GM23248 (cell line): ENCODE measurements around the gene FRK. TPM values are rescaled to one million over a fixed set of nuclear protein-coding genes. Genes with fewer than 3 reads are reported as not detected.
"Not testable (repeated sequence)": the region's sequence is repeated elsewhere in the genome, so short reads cannot be mapped to it uniquely, and the experiment has no call there.

Source experiments
- DNase-seq: peaks from one replicate; pipeline ENCODE4 v3.0.0-alpha.2; 2015
- H2AFZ ChIP-seq: fragments of 200-600 bp; sonication (generic); 2 replicates; pipeline ENCODE4 v1.6.1; 2016; ENCODE audit warnings: antibody characterized with exemption
- H3F3A ChIP-seq: fragments of 200-600 bp; sonication (generic); 2 replicates; pipeline ENCODE4 v1.6.1; 2016; ENCODE audit warnings: mild to moderate bottlenecking, antibody characterized with exemption, mixed run types; ENCODE audit not compliant: insufficient read depth
- H3K27ac ChIP-seq: fragments of 200-600 bp; sonication (generic); 2 replicates; pipeline ENCODE4 v1.5.1; 2016; ENCODE audit warnings: mild to moderate bottlenecking
- H3K27me3 ChIP-seq: fragments of 200-600 bp; sonication (generic); replicated peaks from 2 replicates; pipeline ENCODE4 v1.6.1; 2016; ENCODE audit warnings: mild to moderate bottlenecking; ENCODE audit not compliant: insufficient read depth
- H3K36me3 ChIP-seq: fragments of 200-600 bp; sonication (generic); 2 replicates; pipeline ENCODE4 v1.6.1; 2016; ENCODE audit warnings: low read depth, mild to moderate bottlenecking
- H3K4me1 ChIP-seq: fragments of 200-600 bp; sonication (generic); 2 replicates; pipeline ENCODE4 v1.6.1; 2016; ENCODE audit warnings: mild to moderate bottlenecking; ENCODE audit not compliant: insufficient read depth
- H3K4me2 ChIP-seq: fragments of 200-600 bp; sonication (generic); one replicate; pipeline ENCODE4 v1.6.1; 2016; ENCODE audit warnings: mild to moderate bottlenecking; ENCODE audit not compliant: unreplicated experiment
- H3K4me3 ChIP-seq: fragments of 200-600 bp; sonication (generic); 2 replicates; pipeline ENCODE4 v1.5.1; 2016; ENCODE audit warnings: mild to moderate bottlenecking
- H3K79me2 ChIP-seq: fragments of 200-600 bp; sonication (generic); 2 replicates; pipeline ENCODE4 v1.6.1; 2016; ENCODE audit warnings: mild to moderate bottlenecking; ENCODE audit not compliant: insufficient read depth
- H3K9ac ChIP-seq: fragments of 200-600 bp; sonication (generic); 2 replicates; pipeline ENCODE4 v1.6.1; 2016; ENCODE audit warnings: mild to moderate bottlenecking
- H3K9me2 ChIP-seq: fragments of 200-600 bp; sonication (generic); 2 replicates; pipeline ENCODE4 v1.6.1; 2016; ENCODE audit warnings: mixed run types, mild to moderate bottlenecking, moderate library complexity; ENCODE audit not compliant: insufficient read depth
- H3K9me3 ChIP-seq: fragments of 200-600 bp; sonication (generic); one replicate; pipeline ENCODE4 v1.6.1; 2017; ENCODE audit warnings: low read depth
- H4K20me1 ChIP-seq: fragments of 200-600 bp; sonication (generic); 2 replicates; pipeline ENCODE4 v1.6.0; 2016; ENCODE audit not compliant: insufficient read depth
- EZH2 ChIP-seq: fragments of 200-600 bp; sonication (generic); IDR thresholded peaks from 2 replicates; pipeline ENCODE4 v1.6.1; 2018; ENCODE audit warnings: antibody characterized with exemption, mild to moderate bottlenecking; ENCODE audit not compliant: insufficient read depth, poor library complexity, severe bottlenecking
- EZH2phosphoT487 ChIP-seq: fragments of 200-600 bp; sonication (generic); IDR thresholded peaks from 2 replicates; pipeline ENCODE4 v1.6.1; 2018; ENCODE audit warnings: antibody characterized with exemption, moderate library complexity, mild to moderate bottlenecking, low read depth; ENCODE audit not compliant: insufficient read depth
- WGBS, 2 experiments: methylation state at CpG; one replicate each; pipeline ENCODE4 v1.1.6; 2015 to 2017; ENCODE audit warnings: low lambda C conversion rate in 2 of 2, low coverage in 1 of 2; ENCODE audit errors: missing lambda C conversion rate in 2 of 2; 5-methylcytosine and 5-hydroxymethylcytosine counted together
- in situ Hi-C: fragments of 300-500 bp; cut with MboI; formaldehyde crosslinking; loops from 2 replicates; pipeline ENCODE4 v1.15.0; 2020
- polyA plus RNA-seq: library from polyadenylated mRNA; unstranded; fragments of >200 nt; fragmentation: Nextera tagmentation; extraction: Ambion mirVana; gene quantifications from 2 replicates; pipeline ENCODE4 v1.2.1, GENCODE V29; 2016
- total RNA-seq: library from RNA; depleted of rRNA; stranded (reverse); fragments of >200 nt; shearing (Covaris generic); gene quantifications from 2 replicates; pipeline ENCODE4 v1.2.3, GENCODE V29; 2014

FRK gene
- total and polyA plus RNA-seq, 2 experiments from 2014 or later, result 0.06 to 0.32 TPM

DNA sequence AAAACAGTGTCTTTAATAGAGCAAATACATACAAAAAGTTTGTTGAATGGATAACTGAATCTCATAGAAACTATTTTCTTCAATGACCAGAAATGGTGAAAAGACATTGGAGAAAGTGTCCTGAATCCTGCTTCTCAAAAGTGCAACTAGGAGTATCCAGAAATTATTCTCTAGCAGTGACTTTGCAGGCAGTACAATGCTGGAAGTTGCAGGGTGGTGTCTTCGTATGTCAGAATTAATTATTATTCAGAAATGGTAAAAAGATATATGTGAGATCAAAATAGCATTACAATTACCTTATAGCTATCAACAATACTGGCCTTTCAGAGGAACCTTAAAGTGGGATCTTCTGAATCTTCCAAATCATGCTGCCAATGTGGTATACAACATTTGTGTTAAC is 10.0 kb downstream of the FRK start:
- 64 to 78% methylated on average over 1 of the region's 1 CpG for WGBS, 2 experiments
- TF ChIP-seq EZH2phosphoT487 (no peak), EZH2 (no peak)
- no peak overlapping the region for H3K9ac ChIP-seq

DNA sequence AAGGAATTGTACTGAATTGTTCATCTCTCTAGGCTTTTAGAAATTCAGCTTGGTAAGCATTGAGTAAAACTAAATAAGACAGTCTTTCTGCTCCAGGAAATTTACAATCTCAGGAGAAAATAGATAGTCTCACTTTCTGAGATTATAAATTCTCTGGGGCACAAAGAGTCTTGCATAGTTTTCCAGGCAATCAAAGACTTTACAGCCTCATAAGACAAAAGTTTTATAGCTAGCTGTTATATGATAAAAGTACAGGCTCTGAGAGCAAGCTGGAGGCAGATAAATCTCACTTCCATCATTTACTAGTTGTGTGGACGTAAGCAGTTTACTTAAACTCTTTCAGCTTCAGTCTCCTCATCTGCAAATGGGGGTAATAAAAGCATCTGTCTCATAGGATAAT is 11.4 kb downstream of the FRK start:
- Histone ChIP-seq H3K27ac (no peak overlapping the region), H4K20me1 (no peaks in the 10 kb centered on the region), H3K4me1 (no peaks in the 10 kb centered on the region), H3K79me2 (no peaks in the 10 kb centered on the region), H3K9me3 (no peaks in the 10 kb centered on the region), H3K4me2 (no peak overlapping the region), H3K9ac (no peak overlapping the region), H3K27me3 (no peaks in the 10 kb centered on the region), H3K4me3 (no peak overlapping the region), H3K36me3 (no peaks in the 10 kb centered on the region), H2AFZ (no peak overlapping the region), H3F3A (no peaks in the 10 kb centered on the region), H3K9me2 (no peaks in the 10 kb centered on the region)
- WGBS, 2 experiments, result 90 to 92% methylated on average over 1 of the region's 1 CpG
- TF ChIP-seq EZH2 (no peak), EZH2phosphoT487 (no peak)
- in situ Hi-C loops, result no loop called here
- no peak for DNase-seq

More for the DNA sequence above, 10.0 kb downstream of the FRK start:
- Histone ChIP-seq H3K27ac (no peak overlapping the region), H4K20me1 (no peaks in the 10 kb centered on the region), H3K36me3 (no peaks in the 10 kb centered on the region), H3K9me3 (no peaks in the 10 kb centered on the region), H3K4me2 (no peak overlapping the region), H3K4me1 (no peaks in the 10 kb centered on the region), H3K4me3 (no peak overlapping the region), H2AFZ (no peak overlapping the region), H3F3A (no peaks in the 10 kb centered on the region), H3K9me2 (no peaks in the 10 kb centered on the region), H3K27me3 (no peaks in the 10 kb centered on the region), H3K79me2 (no peaks in the 10 kb centered on the region)
- in situ Hi-C loops, result no loop called here
- DNase-seq, result no peak

DNA sequence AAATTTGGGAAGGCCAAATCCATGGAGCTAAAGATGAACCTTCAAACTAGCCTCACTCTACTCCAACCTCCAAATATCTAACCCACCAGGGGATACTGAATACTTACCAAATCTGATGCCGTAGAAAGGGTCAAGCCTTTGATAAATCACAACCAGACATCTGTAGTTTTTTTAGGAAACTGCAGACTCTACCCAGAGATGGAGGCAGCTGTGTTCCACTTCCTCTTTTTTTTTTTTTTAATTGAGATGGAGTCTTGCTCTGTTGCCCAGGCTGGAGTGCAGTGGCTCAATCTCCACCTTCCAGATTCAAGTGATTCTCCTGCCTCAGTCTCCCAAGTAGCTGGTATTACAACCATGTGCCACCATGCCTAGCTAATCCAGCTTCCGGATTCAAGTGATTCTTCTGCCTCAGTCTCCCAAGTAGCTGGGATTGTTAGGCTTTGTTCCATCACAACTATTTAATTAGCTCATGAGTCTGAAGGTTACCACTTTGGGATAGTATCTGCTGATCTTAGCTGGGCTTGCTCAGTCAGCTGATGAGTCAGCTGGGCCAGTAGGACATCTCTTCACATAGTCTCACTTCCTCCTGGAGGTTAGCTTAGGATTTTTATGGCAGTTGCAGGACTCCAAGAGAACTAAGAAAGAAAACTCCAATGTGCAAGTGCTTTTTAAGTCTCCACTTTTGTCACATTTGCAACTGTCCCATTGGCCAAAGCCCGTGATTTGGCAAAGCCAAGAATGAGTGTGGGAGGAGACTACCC is 13.3 kb downstream of the FRK start:
- no peaks in the 10 kb centered on the region for H3K9me3 ChIP-seq
- no peaks in the 10 kb centered on the region for H3K36me3 ChIP-seq
- H3F3A ChIP-seq, result no peaks in the 10 kb centered on the region
- peak; percentile 56 for DNase-seq
- in situ Hi-C loops, result no loop called here
- no peak overlapping the region for H3K4me3 ChIP-seq
- H3K4me2 ChIP-seq, result no peak overlapping the region
- no peaks in the 10 kb centered on the region for H3K9me2 ChIP-seq
- H3K4me1 ChIP-seq, result no peaks in the 10 kb centered on the region
- H3K9ac ChIP-seq, result no peak overlapping the region
- no peak overlapping the region for H3K27ac ChIP-seq
- H3K27me3 ChIP-seq, result no peaks in the 10 kb centered on the region
- 89 to 92% methylated on average over 3 of the region's 3 CpGs for WGBS, 2 experiments
- H4K20me1 ChIP-seq, result no peaks in the 10 kb centered on the region
- H3K79me2 ChIP-seq, result no peaks in the 10 kb centered on the region
- H2AFZ ChIP-seq, result no peak overlapping the region
- TF ChIP-seq EZH2phosphoT487 (no peak), EZH2 (no peak)

DNA sequence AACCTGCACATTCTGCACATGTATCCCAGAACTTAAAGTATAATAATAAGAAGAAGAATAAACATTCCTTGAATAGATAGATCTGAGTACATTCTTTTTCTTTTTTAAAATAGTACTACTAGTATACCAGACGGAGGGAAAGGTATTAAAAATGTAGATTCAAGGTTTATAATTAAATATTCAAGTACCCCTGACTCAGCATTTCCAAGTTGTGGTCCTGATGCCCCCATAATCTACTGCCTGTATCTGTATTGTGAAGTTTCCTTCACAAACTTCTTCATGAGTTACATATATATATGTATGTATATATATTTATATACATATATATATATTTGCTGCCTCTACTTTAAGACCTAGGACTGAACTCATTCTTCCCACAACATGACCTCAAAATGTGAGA is 14.0 kb downstream of the FRK start:
- Histone ChIP-seq H3F3A (no peaks in the 10 kb centered on the region), H3K79me2 (no peaks in the 10 kb centered on the region), H3K4me1 (no peaks in the 10 kb centered on the region), H3K4me2 (no peak overlapping the region), H3K27me3 (no peaks in the 10 kb centered on the region), H3K9me2 (no peaks in the 10 kb centered on the region), H2AFZ (no peak overlapping the region), H3K9ac (no peak overlapping the region), H3K9me3 (no peaks in the 10 kb centered on the region), H4K20me1 (no peaks in the 10 kb centered on the region), H3K27ac (no peak overlapping the region), H3K36me3 (no peaks in the 10 kb centered on the region), H3K4me3 (no peak overlapping the region)
- in situ Hi-C loops, result no loop called here
- 0% methylated on average over 1 of the region's 1 CpG for WGBS, 2 experiments
- DNase-seq, result no peak
- no peak for TF ChIP-seq EZH2phosphoT487
- no peak for TF ChIP-seq EZH2

DNA sequence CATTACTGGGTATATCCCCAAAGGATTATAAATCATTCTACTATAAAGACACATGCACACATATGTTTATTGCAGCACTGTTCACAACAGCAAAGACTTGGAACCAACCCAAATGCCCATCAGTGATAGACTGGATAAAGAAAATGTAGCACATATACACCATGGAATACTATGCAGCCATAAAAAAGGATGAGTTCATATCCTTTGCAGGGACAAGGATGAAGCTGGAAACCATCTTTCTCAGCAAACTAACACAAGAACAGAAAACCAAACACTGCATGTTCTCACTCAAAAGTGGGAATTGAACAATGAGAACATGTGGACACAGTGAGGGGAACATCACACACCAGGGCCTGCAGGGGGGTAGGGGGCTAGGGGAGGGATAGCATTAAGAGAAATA is 14.4 kb downstream of the FRK start:
- H3K4me3 ChIP-seq, H3K36me3 ChIP-seq, in situ Hi-C loops, H3K9ac ChIP-seq, H3K27ac ChIP-seq, H3K4me2 ChIP-seq, DNase-seq, H3K4me1 ChIP-seq, H3K79me2 ChIP-seq, H3K9me3 ChIP-seq, H3K27me3 ChIP-seq, H4K20me1 ChIP-seq, H3F3A ChIP-seq, H2AFZ ChIP-seq, H3K9me2 ChIP-seq: not testable (repeated sequence)
